HL-60/S4 (cell line): ENCODE measurements around the gene MIPOL1.
"Not testable (repeated sequence)": the region's sequence is repeated elsewhere in the genome, so short reads cannot be mapped to it uniquely, and the experiment has no call there.

ENCODE experiments used
- in situ Hi-C: fragments of 300-500 bp; cut with MboI; formaldehyde crosslinking; loops from 2 replicates; pipeline ENCODE4 v1.14.3; 2022; ENCODE audit warnings: low sequenced_read_pairs

Gene MIPOL1

DNA sequence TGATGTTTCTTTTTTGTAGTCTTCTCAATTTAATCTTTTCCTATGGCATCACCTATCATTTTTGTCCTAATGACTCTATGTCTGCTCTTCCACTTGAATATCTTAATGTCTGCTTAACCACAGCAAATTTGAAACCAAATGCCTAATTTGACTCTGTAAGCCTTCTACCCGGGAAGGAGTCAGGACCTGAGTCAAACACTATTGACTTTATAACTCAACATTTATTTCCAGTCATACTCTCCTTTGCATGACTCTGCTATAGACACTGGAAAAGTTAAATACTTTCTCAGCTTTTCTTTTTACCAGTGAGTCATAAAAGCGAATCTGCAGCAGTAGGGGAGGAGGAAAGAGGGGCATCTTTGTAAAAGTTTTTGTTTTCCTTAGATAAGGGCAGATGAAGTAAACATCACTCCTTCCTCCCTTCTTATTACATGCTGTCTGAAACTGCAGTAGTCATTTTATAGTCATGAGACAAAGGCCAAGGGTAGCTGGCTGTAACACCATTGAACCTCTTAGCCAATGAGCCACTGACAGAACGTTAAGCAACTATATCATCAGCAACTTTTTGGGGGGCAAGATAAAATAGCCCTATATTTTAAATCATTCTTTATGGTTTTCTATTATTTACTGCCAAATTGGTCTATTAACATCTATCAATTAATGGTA, 179.3 kb downstream of the MIPOL1 start:
- in situ Hi-C loops, result no loop called here

DNA sequence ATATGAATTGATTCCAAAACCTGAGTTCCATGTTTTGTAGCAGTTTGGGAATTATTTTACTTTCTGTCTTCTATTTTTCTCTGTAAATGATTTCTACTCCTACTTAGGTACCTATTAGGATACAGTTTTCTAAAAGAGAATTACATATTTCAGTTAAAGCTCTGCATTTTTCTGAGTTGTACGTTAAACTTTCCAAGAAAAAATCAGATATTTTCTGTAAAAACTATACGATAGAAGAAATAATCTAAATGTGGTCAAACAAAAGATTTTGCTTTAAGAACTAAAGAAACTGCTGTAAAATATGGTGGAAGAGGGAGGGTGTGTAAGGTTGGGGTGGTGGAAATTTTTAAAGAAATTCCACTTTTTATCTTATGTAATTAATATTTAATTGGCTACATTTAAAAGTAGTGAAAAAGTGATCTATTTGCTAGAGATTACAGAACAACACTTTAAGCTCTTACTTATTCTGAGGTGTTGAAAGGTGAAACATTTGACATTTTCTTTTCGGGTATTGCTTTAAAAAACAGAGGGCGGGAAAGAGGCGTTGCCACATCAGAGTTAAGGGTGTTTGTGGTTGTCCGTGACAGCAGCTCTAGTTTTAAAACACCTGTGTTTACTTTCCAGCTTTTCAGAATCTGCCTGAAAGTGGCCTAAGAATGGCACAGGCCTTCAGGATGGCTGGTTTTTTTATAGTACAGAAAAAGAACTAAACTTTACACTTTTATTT, 187.3 kb downstream of the MIPOL1 start:
- in situ Hi-C loops, result no loop called here

DNA sequence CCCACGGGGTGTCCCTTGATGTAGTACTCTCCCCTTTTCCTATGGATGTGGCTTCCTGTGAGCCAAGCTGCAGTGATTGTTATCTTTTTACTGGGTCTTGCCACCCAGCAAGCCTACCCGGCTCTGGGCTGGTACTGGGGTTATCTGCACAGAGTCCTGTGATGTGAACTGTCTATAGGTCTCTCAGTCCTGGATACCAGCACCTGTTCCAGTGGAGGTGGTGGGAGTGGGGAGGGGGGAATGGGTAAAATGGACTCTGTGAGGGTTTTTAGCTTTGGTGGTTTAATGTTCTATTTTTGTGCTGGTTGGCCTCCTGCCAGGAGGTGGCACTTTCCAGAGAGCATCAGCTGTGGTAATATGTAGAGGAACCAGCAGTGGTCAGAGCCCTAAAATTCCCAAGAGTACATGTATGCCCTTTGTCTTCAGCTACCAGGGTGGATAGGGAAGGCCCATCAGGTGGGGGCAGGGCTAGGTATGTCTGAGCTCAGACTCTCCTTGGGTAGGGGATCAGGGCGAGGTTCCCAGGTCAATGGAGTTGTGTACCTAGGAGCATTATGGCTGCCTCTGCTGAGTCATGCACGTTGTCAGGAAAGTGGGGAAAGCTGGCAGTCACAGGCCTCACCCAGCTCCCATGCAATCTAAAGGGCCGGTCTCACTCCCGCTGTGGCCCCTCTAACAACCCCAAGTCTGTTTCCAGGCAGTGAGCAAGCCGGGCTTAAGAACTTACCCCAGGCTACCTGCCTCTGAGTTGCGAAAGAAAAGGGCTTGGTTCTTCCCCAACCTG, 199.6 kb downstream of the MIPOL1 start:
- in situ Hi-C loops, result not testable (repeated sequence)

DNA sequence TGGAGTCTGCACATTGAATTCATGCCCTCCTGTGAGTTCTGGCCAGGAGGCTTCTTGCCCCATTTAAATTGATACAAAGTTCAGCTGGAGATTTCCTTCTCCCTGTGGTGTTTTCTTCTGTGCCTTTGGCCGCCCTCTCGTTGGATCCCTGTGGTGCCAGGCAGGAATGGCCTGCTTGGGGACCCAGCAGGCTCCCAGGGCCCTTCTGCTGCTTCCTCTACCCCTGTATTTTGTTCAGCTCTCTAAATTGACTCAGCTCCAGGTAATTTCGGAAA, 200.1 kb downstream of the MIPOL1 start:
- in situ Hi-C loops, result no loop called here

DNA sequence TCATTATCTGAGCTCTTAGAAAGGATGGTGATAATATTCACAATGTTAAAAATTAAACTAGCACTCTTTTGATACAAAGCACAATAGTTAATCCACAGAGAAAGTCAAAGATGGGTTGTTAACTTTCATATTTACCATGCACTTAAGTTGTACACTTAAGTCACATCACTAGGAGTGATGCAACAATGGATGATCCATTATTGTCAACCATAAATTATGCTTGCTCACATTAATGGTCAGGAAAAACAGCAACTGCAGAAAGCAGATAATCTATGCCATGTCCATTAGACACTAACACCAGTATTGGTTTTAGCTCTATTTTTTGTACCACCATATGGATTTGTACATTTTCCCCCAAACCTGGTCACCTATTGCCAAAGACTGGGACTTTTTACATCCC, 201.8 kb downstream of the MIPOL1 start:
- in situ Hi-C loops, result no loop called here

DNA sequence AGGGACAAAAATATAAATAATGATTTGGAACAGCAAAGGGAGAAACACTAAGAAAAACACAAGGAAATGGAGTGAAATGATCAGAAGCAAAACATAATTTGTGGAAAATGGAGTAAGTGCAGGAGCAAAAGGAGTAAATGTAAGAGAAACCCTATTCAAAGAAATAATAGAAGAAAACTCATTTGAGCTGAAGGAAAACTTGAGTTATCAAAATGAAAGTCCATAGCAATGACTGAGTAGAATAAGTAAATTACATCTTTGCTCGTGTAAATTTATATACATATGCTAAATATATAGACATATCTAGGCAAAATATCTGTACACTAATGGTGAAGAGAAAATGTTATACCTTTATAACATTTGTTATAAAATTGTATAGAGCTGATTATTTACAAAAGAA, 203.4 kb downstream of the MIPOL1 start:
- in situ Hi-C loops, result no loop called here

DNA sequence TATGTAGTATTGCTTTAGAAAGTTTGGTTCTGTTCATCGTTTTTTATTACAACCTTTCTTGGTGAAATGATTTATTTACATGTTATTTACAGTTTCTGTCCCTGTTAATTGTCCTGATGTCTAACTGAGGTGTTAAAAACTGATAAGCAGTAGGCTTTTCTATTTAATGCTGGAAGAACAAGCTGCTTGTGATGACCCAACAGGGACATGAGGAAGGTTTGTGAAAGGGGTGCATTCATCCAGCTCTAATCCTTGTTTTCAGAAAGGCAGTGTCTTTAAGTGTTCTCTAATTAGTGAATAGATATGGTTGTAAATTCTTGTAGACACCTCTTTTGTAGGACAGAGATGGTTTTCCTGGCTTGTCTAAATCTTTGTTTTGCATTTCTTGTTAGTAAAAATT, 205.9 kb downstream of the MIPOL1 start:
- in situ Hi-C loops, result no loop called here

DNA sequence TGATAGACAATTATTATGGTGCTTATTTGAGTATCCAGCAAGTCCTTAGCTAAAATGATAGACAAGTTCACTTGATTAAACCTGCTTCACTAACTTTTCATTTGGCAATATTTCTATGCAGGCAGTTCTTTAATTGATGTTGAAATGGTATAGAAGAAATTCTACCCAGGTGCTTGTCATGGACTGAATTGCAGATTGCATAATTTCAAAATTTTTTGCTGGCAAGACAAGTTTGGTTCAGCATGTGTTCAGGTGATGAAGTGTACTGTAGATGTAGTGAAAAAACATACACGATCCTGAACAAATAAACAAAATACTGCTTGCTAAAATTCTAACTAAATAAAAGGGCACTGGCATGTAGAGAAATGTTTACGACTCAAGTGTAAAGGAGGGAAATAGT, 208.4 kb downstream of the MIPOL1 start:
- in situ Hi-C loops, result no loop called here

DNA sequence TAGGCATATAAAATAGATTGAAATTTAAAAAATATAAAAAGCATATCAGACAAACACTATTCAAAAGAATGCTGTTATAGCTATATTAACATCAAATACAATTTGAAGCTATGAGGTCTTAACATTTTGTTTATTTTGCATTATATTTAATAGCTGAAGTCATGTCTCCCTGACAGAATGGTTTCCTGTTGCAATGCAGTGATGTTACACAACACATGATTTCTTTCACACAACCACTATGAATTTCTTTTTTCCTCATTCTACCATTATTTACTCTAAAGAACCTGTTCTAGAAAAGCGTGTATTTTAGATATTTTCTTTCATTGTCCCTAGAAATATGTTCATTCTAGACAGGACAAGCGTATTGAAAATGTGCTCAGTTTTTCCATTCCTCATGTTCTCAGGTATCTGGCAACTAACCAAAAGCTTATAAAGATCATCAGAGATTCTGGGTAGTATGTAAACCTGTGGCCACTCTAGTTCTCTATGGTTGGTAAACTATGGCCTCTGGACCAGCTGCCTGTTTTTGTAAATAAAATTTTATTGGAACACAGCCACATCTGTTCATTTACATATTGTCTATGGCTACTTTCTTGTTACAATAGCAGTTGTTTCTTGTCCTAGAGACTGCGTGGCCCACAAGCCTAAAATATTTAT, 213.5 kb downstream of the MIPOL1 start:
- in situ Hi-C loops, result no loop called here

DNA sequence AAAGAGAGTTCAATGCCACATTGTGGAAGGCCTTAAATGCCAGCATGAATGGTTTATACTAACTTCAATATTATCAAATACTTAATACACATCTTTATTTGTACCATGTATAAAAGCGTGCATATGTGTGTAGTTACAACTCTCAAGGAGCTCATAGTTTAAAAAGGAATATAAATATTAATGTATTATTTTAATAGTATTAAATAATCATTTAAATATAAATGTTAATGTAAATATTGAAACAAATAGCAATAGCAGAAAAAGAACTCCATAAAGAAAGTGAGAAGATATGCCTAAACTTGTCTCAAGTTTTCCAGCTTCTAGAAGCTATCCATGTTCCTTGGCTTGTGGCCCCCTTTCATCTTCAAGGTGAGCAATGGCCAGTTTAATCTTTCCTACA, 215.3 kb downstream of the MIPOL1 start:
- in situ Hi-C loops, result no loop called here

DNA sequence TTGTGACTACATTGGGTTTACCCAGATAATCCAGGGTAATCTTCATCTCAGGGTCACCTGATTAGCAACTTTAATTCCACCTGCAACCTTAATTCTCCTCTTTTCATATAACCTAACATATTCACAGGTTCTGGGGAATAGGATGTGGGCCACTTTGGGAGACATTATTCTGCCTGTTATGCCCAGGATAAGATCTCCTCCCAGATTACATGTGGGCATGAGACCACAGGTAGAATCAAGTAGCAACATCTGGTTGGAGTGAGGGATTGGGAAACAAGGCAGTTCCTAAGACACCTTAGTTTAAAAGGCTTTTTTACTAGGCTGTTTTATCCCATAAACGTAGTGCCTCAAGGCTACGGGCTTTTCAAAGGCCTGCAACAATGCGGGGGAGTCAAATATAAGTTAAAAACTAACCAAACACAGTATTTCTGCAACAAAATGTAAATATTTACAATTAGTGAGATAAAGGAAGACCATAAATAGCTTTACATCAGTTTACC, 215.8 kb downstream of the MIPOL1 start:
- in situ Hi-C loops, result no loop called here

DNA sequence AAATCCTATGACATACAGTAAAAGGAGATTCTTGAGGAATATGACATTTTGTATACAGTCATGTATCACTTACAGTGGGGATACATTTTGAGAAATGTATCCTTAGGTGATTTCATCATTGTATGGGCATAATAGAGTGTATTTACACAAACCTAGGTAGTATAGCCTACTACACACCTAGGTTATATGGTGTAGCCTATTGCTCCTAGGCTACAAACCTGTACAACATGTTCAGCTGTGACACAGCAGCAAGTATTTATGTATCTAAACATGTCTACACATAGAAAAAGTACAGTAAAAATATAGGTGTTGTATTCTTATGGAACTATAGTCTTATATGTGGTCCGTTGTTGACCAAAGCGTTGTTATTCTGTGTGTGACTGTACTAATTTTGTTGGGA, 218.5 kb downstream of the MIPOL1 start:
- in situ Hi-C loops, result no loop called here

DNA sequence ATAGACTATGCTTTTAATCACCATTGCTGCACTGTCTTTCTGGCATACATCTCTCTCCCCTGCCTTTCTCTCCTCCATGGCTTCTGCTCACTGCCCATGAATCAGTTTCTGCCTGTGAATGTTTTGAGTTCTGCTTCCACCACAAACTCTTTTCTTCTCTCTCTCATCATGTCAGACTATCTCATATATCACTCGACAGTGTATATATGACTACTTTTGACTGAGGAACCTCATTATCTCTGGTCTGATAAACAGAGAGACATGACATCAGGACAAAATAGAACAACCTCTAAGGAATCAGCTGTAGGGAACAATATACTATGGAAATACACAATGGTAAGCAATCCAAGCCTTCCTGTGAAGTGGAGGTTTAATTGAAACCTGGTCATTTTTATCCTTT, 219.4 kb downstream of the MIPOL1 start:
- in situ Hi-C loops, result no loop called here

DNA sequence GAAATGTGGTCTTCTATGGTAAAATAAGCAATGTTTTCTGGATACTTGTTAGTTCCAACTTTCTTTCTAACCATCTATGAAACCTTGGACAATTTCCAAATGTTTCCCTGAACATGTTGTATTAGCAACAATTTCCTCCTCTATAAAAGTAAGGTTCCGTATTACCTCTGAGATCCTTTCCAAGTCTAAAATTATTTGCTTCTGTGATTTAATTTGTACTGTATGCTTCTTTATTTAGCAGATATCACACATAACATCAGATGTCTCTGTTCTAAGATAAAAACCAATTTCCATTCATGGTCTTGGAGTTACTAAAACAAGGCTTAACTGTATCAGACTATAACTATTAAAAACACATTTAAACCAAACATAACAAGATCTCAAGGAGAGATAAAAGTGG, 220.1 kb downstream of the MIPOL1 start:
- in situ Hi-C loops, result no loop called here

DNA sequence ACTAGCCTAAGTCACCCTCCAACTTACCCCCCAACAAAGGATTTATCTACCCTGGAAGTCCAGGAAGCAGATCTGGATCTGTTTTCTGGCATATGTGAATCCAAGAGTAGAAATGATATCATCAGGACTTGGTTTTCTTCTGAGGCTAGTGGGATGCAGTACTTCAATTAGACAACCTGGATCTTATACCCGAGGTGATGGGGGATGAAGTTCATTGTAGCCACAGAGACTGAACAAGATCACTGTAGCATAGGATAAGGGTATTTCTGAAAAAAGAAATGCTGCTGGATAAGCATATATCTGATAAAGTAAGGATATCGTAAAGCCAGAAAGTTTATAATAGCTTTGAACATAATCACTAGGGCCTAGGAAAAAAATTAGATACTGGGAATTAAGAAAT, 222.9 kb downstream of the MIPOL1 start:
- in situ Hi-C loops, result no loop called here

DNA sequence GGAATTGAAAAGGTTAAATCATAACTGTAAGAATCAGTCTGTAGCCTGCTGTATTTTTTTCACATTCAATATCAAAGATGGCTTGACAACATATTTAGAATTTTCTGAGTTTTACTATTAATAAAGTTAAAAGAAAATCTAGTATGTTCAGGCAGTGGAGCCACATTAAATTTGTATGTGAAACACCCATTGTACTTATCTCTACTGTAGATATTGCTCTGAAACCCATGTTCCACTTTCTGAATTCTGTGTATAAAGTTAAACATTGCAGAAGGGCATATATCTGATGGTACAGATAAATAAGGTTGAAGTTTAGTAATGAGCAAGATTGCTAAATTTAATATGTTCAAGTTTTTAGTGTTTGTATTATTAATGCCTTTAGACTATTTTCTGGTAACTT, 224.6 kb downstream of the MIPOL1 start:
- in situ Hi-C loops, result no loop called here

DNA sequence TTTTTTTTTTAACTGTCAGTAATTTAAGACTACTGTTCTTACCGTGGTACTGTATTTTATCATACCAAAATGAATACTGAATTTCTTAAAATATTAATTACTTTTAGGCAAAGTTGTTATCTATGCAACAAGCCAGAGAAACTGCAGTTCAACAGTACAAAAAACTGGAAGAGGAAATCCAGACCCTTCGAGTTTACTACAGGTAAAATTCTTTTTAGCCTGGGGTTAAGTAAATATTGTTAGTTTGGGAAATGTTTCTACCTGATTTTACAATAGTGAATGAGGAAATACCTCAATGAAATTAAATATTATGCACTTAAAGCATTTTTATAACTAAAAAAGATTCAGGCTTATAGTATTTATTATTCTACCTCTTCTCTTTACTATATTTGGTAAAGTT, 225.0 kb downstream of the MIPOL1 start:
- in situ Hi-C loops, result no loop called here

DNA sequence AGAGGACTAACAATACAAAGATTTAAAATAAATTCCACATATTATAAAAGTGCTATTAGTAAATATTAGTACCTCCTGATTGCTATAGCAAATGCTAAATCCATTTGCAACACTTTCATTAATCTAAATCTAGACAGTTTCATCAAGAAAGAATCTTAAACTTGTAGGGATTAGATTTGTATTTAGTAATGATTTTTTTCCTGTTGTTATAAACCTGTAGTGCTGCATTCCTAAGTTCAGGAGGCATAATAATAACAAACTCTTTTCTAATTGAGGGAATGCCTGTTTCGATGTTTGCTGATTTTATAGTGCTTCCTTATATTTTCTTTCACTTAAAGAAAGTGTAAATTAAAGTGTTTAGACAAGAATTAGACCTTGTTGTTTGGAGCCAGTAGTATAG, 231.2 kb downstream of the MIPOL1 start:
- in situ Hi-C loops, result no loop called here

DNA sequence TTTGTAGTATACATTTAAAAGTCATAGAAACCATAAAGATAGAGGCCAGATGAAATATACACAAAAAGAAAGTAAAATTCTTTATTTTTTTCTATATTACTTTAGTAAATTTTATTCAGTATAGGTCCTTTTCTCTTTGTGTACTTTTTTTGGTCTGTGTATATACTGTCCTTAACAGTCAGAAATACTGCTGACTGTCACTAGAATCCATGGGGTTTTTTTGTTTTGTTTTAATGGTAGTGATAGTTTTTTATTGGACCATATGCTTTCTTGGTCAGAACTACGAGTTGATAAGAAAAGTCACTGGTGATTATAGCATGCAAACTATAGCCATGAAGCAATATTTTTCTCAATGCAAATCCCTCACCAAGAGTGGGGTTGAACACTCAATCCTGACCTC, 231.9 kb downstream of the MIPOL1 start:
- in situ Hi-C loops, result no loop called here

DNA sequence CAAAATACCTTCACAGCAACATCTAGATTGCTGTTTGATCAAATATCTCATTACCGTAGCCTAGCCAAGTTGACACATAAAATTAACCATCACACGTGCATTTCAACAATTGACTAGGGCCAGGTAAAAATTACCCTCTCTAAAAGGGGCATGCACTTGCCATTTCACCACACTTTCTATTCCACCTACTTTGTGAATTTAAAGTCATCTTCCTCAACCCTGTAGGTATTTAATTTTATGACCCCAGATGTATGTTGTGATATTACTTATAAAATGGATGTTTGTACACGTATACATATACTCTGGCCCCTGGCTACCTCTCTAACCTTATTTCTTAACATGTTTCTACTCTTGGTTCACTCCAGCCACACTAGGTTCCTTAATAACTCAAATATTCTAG, 237.1 kb downstream of the MIPOL1 start:
- in situ Hi-C loops, result no loop called here

DNA sequence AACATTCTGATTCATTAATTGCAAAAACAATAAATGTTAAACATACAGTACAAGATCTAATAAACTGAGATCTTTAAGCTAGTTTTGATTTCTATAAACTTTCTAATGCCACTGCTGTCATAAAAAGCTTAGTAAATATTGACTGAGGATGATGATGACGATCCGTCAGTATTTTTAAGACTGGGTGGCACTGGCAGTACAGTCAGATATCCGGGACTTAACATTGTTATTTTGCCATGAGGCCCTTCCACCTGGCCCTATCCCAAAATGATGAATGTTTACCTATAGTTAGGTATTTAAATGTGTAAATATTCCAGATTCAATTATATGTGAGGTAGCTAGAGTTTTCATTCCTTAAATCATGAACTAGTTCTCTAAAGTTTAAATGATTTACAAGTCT, 238.8 kb downstream of the MIPOL1 start:
- in situ Hi-C loops, result no loop called here

DNA sequence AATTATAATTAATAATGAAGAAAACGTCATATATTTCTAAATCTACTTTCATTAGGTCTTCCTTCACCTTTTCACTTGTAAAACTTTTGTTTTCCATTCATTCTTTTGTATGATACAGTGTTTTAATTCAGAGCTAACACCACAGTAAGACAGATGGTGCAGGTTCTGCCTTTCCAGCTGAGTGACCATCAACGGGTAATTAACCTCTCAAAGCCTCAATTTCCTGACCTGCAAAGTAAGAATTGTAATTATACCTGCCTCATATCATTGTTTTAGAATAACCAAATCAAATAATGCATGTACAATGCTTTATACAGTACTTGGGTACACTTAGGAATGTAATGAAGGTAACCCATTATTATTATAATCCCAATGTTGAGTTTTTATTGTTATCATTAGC, 239.8 kb downstream of the MIPOL1 start:
- in situ Hi-C loops, result no loop called here
